ENCODE results near the gene SIRT7.
"Not testable (repeated sequence)": the region's sequence is repeated elsewhere in the genome, so short reads cannot be mapped to it uniquely, and the experiment has no call there.

SIRT7 gene

DNA sequence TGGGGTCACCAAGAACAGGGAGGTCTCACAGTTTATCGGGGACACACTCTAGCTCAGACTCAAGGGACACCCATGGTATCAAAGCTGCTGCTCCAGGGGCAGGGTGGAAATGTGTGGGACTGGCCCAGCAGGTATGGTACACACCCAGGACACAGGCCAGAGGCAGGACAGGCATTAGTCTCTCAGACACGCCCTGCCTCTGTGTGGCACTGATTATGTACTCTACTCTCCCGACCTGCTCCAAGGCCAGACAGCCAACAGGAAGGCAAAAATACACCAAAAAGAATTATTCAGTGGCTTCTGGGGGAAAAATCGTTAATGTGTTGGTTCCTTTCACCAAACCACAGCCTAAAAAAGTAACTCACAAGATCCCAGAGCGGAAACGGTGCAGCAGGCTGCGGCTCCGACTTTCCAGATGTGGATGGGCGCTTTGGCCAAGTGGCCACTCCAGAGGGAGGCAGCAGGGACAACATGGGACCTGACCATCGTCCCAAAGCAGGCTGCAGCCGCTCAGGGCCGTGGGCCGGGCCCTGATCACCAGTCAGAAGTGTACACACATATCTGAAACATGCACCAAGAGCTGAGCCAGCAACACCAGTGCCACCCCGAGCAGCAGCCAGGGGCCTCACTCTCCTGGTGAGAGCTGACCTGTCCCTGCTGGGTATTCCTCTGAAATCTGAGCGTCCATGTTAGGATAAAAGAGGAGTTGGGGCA is 1.0 kb upstream of the SIRT7 start:
- no peak for DNase-seq

DNA sequence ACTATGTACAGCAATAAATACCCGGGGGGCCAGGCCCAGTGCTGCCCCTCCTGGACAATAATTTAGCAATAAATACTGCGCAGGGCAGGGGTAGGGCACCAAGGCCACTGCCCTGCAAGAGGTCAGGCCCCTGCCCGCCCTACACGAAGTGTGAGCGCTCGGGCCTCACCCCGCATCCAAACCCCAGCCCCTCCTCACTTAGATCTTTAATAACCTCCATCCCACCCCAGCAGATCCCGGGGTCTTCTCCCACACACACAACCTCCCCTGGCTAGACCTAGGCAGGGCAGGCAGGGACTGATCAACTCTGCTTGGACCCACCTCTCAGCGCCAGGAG is 325 bp upstream of the SIRT7 start:
- DNase-seq: not testable (repeated sequence)

DNA sequence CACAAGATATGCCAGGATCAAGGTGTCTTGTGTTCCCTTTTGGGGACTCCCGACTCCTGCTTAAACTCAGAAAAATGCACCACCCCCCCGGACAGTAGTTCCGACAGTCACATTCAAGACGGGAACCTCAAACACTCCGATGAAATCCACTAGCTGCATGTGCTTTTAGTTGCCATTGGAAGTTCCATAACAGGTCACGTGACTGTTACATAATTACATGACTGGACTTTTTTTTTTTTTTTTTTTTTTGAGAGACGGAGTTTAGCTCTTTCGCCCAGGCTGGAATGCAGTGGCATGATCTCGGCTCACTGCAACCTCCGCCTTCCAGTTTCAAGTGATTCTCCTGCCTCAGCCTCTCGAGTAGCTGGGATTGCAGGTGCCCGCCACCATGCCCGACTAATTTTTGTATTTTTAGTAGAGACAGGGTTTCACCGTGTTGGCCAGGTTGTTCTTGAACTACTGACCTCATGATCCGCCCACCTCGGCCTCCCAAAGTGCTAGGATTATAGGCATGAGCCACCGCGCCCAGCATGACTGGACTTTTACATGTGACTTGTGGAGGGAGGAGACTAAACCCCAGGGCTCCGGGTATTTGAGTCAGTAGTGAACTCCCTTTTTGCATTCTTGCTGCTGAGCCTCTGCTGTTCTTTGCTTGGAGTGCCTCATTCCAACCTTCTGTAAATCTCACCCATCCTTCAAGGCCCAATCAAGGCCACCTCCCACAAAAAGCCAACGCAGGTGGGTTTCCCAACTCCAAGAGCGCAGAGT is 1.6 kb downstream of the SIRT7 start:
- no peak for DNase-seq

DNA sequence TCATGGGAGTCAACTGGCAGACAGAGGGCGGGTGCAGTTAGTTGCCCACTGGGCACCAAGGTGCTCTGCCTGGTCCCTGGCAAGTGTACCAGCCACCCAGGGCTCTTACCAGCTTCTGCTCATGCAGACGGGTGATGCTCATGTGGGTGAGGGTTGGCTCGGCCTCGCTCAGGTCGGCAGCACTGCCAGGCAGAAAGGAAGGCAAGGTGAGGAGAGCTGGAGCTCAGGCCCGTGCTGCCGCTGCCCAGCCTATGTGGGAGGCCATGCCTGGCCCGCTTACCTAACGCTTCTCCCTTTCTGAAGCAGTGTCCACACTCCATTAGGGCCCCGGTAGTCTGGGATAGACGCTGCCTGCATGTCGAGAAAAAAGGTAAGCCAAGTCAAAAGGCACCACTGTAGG is 2.6 kb downstream of the SIRT7 start:
- no peak for DNase-seq

DNA sequence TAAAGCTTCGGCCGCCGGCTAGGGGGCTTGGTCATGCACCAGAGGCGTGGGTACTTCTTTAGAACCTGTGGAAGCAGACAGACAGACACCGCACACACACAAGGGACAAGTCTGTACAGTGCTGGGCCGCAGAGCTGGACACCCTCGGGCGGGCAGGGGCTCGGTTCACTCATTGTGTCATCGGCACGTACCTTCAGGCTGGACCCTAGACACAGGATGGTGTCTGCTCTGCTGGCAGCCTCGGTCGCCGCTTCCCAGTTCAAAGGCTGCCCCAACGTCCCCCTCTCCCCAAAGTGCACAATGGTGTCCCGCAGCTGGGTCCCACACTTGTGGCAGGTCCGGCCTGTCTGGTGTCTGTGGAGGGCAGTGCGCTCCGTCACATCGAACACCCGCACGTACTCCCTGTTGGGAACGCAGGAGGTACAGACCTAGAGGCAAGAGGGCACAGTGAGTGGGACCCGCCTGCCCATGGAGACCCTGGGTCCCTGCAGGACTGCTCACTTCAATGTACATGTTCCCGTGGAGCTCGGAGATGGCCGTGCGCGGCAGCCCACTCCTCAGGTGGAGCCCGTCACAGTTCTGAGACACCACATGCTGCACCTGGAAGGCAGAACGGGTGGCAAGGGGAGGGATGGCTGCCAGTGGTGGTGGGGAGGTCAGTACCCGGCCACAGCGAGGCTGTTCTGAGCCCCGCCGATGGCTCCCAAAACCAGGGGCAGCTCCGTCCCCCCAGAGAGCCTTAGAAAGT is 3.7 kb downstream of the SIRT7 start:
- DNase-seq: no peak

DNA sequence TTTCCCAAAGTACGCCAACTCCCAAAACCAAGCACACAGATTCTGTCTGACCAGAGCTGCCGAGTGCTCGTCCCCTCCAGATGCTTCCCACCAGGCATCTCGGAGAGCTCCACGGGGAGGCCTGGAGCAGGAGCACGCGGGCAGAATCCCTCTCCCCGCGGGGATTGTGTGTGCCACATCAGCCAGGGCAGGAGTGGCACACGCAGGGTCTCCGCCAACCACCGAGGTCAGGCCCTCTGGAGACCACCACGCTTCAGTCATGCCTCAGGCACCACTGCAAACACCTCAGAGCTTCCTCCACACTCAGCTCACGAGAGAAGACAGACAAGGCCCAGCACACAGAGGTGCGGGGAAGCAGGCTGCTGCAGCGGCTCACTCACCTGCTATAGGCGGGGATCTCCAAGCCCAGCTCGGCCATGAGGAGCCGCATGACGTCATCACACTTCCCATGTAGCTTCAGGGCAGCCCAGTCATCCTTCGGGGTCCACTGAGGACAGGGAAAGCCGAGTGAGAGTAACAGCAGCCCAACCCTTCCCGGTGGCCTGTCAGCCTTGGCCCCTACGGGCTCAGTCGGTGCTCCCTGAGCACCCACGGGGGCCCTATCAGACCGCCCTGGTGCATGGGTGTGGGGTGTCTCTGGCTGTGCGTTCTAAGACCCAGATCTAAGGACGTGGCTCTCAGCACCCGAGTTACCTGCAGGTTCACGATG is 4.4 kb downstream of the SIRT7 start:
- DNase-seq: no peak

DNA sequence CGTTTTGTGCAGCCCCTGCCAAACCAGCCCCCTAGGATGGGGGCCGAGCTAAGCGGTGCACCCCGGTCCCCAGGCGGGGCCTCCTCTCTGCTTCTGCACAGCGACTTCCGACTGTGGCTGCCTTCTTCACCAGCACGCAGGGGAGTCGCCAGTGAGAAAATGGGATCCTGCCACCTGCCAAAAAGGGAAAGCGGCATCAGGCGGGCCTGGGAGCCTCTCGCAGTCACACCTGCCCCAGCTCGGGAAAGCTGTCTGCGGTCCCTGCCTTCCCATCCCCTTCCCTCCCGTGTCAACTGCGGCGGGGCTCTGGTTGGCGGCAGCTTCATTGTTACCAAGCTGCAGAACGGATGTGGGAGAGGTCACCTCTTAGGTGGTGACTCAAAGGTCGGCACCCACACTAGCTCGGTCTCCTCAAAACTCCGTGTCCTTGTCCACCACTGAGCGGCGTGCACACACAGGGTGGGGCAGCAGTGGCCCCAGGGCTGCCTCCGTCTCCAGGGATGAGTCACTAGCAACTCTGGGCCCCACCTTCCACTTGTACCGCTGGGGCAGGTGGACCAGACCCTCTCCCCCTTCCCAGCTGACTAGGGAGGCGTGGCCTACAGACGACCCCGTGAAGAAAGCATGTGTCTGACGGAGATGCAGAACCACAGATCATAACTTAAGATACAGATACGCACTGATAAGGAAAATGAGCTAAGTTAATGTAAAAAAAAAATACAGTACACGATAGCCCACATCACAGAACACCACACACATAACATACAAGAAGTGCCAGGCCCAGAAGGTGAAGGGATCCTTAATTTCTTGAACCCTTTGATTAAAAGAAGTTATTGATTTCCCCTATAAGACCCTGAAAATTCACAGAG is 5.3 kb downstream of the SIRT7 start:
- no peak for DNase-seq

DNA sequence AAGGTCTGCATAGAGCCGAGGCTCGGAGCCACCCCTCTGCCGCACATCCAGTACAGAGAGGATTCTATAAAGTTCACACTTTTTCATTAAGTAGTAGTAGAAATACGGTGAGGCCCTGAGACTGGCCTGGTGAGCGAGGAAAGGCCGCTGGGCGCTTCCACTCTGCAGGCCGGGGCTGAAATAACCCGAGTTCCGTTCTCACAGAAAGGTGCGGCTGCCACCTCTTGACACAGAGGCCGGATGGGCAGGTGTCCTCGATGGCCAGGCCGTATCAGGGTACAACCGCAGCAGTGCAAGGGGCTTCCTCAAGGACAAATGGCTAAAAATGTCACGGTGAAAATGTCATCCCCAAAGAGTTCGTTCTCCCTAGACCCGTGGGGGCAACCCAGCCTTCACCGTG is 6.0 kb downstream of the SIRT7 start:
- DNase-seq: no peak

DNA sequence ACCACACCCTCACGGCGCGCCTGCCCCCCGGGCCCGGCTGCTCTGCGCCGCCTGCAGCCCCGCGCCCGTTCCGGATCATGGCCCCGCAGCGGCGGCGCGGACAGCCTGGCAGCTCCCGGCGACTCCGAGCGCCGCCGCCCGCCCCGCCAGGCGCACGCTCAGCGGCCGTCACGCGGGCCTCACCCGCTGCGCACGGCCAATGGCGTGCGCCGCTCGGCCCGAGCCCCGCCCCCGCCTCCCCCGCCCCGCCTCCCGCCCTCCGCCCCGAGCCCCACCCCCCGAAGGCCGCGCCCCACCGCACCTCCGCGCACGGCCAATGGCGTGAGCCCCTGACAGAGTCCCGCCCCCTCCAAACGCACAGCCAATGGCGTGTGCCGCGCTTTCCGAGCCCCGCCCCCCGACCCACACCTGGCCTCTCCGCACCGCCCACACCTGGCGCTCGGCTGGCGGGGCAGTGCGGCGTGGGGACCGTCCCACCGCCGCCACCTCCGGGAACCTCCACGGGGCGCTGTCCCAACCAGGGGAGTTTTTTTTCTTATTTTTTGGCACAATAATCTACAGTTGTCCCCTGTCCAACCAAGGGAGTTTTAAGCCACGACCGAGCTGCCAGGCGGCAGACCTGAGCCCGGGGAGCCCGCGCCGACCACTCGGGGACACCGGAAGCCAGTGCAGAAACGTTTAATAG is 6.6 kb downstream of the SIRT7 start, which contains the start of gene PCYT2:
PCYT2 (minus strand) TSS at position 123 of the 685 bp plus-strand sequence; CDS start at position 79, 44 bp downstream.
- peak; percentile 43 to 72 for DNase-seq

DNA sequence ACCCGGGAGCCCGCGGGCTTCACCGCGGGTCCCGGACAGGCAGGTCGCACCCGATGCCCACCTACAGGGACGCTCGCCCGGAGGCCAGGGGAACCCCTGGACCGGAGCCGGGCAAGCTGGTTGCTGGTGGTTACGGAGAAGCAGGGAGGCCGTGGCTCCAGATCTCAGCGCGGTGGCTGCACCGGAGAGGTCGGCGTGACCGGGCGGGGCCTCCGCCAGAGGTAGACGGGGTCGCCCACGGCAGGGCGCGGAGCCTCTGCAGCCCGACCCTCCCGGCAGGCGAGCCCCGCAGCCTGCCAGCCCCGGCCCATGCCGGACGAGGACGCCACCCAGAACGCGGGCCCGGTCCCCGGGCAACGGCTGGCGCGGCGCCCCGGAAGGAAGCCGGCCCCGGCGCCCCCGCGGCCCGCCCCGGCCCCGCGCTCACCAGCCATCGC is 7.1 kb downstream of the SIRT7 start:
- DNase-seq: no peak

DNA sequence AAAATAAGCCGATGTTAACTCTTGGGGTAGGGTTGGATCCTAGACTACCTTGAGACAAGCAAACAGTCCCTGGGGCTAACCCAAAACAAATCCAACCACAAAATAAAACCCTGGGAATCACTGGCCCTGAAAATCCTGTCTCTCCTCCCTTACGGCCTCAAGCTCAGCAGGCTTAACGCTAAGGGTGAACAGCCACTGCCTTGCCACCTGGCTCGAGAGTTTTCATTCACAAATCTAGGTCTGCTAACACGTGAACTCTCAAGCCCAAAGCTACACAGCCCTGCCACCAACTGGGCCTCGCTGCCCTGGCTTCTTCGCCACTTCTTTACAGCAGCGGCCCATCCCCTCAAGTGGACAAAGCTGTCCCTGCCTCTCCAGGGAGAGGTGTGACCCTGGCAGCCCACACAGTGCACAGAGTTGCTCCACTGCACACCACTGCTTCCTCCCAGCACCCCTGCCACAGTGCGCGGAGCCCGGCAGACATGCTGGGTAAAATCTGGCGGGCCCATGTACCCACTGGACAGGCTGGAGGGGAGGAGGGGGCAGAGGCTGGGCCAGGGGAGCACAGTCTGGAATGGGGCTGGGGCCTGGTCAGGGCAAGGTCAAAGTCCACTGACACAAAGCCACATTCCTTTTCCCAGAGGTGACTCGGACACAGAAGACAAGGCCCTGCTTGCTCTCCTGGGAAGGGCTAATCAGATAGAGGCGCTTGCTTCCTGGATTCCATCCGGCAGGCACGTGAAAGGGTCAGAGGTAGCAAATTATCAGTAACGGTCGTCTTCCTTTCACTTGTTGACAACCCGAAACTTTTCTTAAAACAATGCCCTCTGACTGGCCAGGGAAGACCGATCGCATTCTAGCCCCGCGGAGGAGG is 7.8 kb downstream of the SIRT7 start:
- peak in 1 of 2 experiments; percentile 9 for DNase-seq

DNA sequence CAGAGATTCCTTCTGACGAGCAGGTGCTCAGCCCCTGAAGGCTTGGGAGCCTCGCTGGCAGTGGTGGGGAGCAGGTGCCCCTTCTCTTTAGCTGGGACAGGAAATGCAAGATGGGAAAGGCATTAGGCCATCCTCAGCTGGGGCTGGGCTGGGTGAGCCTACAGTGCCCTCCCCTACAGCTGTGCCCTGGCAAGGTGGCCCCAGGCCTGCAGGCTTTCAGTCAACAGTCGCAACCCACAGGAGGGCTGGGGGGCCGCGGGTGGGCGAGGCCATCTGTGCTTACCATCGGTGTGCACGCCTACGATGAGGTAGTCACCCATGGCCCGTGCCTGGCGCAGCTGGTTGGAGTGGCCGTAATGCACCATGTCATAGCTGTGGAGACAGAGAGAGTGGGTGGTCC is 8.7 kb downstream of the SIRT7 start:
- no peak for DNase-seq

DNA sequence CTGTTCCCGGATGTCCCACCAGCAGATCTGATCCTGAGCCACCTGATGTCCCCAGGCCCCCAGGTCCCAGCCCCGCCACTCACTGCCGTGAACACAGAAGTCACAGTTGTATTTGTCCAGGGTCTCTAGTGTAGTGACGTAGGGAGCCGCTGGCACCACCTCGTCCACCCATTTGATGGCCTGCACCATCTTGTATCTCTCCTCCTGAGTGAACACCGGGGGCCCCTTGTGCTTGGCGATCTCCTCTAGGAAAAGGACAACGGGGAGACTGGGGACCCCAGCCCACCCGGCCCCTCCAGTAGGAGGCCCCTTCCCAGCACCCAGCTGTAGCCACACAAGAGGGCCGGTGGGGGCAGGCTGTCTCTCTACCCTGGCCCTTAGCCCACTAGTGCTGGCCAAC is 9.2 kb downstream of the SIRT7 start:
- DNase-seq: no peak

DNA sequence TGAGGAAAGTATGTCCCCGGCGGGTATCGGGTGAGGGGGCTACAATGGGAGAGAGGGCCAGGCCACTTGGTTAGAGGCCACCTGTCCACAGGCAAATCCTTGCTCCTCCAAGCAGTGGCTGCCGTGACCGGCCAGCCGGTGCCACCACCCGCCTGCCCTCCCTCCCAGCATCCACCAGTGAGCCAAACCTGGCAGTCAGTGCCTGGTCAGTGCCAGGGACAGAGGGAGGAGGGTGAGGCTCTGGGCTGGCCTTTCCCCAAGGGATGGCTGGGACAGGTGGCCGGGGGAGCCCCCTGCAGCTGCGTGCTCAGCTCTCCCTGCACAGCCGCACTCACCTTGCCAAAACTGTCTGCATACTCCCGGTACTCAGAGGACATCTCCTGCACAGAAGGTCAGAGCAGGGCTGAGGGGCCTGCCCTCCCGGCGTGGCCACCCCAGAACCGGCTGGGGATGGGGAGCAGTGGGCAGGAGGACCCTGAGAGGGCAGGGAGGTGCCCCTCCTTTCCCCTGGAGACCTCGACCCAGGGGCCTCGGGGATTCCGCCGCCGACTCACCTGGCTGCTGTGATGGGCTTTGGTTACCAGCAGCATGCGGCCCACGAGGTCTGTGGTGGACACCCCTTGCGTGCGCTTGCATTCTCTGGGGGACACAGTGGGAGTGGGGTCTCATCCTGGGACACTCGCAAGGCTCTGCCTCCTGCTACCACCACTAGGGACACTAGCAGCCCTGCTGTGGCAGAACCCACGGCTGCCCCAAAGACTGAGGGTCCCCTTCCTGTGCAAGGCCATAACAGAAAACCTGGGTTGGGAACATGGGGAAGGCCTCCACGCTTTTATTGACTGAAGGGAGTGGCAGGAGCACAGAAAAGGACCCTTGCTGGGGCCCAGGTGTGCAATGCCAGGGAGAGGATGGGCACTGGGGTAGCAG is 10.5 kb downstream of the SIRT7 start:
- no peak for DNase-seq

DNA sequence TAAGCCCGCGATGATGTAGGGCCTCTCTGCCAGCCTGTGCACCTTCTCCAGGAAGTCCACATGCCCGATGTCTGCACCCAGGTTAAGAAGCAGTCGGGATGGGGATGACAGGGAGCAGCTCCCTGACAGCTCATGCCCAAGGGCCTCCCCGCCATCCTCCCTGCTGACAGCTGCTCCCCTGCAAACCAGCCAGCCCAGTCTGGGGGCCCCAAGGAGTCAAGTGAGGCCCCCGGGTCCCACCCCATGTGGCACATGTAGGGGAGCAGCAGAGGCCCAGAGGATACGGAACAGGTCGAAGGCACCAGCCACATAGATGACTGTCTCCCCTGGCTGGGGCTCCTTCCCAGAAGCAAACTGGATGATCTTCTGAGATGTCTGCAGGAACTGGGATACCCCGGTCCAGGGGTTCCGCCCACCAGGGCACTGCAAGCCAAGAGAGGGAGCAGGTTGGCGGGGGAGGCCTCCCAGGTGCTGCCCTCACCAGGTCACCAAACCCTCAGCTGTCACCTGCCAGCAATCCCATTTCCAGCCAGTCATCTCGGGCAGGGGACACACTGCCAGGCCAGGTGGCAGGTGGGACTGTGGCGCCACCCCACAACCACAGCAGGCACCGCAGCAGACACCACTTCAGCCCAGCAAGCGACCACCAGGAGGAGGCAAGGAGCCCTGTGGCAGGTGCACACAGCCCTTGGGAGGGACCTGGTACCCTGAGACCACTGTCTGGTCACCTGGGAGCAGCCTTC is 11.3 kb downstream of the SIRT7 start:
- no peak for DNase-seq

DNA sequence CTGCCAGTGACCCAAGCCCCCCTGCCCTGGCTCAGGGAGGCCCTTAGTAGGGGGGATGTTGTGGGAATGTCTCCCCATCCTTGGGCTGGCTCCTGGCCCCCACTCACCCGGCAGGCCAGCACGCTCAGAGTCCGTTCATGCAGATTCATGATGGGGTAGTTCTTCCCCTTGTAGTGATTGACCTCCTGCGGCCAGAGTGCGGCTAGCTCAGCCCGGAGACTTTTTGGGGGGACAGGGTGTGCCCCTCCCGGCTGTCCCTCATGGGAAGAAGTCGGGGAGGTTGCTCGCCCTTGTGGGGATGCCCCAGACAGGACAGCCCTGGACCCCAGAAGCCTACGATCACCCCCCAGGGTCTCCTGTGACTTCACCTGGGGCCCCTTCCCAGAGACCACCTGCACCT is 12.0 kb downstream of the SIRT7 start:
- no peak for DNase-seq

DNA sequence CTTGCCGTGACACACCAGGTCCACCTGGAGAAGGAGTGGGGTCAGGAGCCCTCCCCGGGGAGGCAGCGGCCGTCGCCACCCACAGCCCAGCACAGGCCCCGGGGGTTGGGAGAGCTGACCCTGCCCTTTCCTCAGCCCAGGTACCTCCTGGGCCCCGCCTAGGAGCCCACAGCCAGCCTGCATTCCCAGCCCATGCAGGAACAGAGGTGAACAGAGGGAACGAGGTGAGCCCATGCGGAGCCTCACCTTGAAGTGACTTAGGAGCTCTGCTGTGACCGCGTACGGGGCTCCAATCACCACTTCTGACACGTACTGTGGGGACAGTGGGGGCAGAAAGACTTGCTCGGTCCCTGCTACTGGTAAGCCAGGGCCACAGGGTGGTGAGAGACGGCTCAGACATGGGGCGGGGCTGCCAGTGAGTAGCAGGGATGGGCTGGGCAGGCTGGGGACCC is 12.5 kb downstream of the SIRT7 start:
- DNase-seq: no peak
